Upper lobe of left lung (tissue), 4 donors: ENCODE results near the gene PRCP.

ENCODE experiments used
- CTCF ChIP-seq, 6 experiments: fragments of 450-650 bp in 4 of 6; fragments of 200-600 bp in 2 of 6; sonication (generic) in 2 of 6; IDR thresholded peaks; one replicate each; pipeline ENCODE4 v1.5.1; 2016 to 2019; ENCODE audit warnings: antibody characterized with exemption in 6 of 6
- EP300 ChIP-seq, 4 donors: sonication (generic); formaldehyde crosslinking; IDR thresholded peaks; one replicate each; pipeline ENCODE4 v1.5.1; 2017; ENCODE audit warnings: antibody characterized with exemption in 4 of 4, control low read depth in 2 of 4
- POLR2A ChIP-seq, 4 donors: fragments of 450-650 bp; IDR thresholded peaks; one replicate each; pipeline ENCODE4 v1.5.1; 2016 to 2017; ENCODE audit warnings: antibody characterized with exemption in 4 of 4, mild to moderate bottlenecking in 2 of 4
- POLR2AphosphoS5 ChIP-seq, 2 donors: sonication (generic); formaldehyde crosslinking; IDR thresholded peaks; one replicate each; pipeline ENCODE4 v1.5.1; 2017; ENCODE audit warnings: antibody characterized with exemption in 2 of 2

GRCh38 chr11:82810738-82811137, 89.5 kb downstream of the PRCP start:
- TF ChIP-seq CTCF (IDR thresholded peaks at IDR 0.05) (no peak), POLR2A (IDR thresholded peaks at IDR 0.05) (no peak), POLR2AphosphoS5 (IDR thresholded peaks at IDR 0.05) (no peak), EP300 (IDR thresholded peaks at IDR 0.05) (no peak)
